ENCODE results near the gene KATNAL2.

Gene KATNAL2

DNA sequence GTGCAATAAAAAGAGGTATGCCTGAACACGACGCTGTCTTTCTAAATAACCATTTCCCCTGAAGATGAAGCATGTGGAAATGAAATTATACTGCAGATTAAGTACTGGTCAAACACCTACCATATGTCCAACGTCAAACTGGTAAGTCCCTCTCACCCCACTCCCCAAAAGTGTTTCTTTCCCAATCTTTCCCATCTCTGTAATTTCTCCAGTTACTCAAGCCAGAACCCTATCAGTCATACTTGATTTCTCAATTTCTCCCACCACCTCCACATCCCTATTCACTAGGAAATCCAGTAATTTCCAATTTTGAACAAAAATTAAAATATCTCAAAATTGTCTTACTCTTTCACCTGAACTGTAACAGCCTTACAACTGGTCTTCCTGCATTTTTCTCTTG lies 203.7 kb downstream of the KATNAL2 start:
- no peak for DNase-seq

- no peak for DNase-seq
Measured at GRCh38 chr18:47141289-47141688, 223.9 kb downstream of the KATNAL2 start.

DNA sequence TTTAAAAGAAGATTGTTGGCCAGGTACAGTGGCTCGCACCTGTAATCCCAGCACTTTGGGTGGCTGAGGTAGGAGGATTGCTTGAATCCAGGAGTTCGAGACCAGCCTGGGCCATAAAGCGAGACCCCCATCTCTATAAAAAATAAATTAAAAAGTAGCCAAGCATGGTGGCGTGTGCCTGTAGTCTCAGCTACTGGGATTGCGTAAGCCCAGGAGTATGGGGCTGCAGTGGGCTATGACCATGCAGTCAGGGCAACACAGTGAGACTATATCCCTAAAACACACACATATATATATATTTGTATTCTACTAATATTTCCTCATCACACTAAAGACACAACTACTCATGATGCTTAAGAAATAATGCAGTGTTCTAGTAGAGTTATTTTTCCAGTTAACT lies 225.8 kb downstream of the KATNAL2 start:
- DNase-seq, result no peak

GRCh38 chr18:47143899-47144485 lies 226.6 kb downstream of the KATNAL2 start:
- DNase-seq, result no peak

GRCh38 chr18:47146206-47146605 lies 228.8 kb downstream of the KATNAL2 start:
- DNase-seq, result no peak

GRCh38 chr18:47149457-47150028 lies 232.1 kb downstream of the KATNAL2 start:
- no peak for DNase-seq

- no peak for DNase-seq
Measured at GRCh38 chr18:47150029-47150823, 232.8 kb downstream of the KATNAL2 start, which contains the start of gene HDHD2. Gene HDHD2, minus strand, starts transcription at chr18:47150500. Its CDS starts 14,061 bp downstream, at chr18:47136439.

GRCh38 chr18:47150824-47151366 lies 233.5 kb downstream of the KATNAL2 start:
- no peak for DNase-seq

GRCh38 chr18:47151439-47151838 lies 234.0 kb downstream of the KATNAL2 start:
- no peak for DNase-seq

Measured in NCI-H1436 treated with DMSO at 0.1 percent for 48 hours (cell line).